Measurements from ENCODE around the gene HDAC4.

HDAC4 gene

DNA sequence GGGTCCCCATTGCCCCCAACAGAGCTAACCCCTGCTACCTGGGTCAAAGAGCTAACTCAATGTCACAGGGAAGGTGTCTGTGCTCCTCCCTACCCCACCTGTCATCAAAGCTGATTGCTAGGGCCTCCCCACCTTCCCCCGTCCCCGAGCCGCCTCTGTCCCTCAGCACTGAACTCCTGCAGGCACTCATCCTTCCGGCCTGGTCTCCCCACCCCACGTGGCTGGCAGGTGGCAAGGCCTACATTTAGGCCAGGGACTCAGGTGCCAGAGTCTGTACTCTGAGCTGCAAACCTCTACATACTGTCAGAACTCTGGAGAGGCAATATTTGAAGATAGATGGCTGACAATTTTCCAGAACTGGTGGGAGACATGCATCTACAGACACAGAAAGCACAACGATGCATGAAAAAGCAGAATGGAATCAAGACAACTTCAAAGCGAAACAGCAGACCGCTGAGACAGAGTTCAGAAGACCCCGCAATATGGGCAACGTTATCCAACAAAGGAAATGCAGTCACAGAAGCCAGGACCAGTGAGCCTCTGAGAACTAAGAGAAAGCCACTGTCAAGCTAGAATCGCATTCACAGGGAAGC lies 195.8 kb downstream of the HDAC4 start:
- TF ChIP-seq, protein P1, sequence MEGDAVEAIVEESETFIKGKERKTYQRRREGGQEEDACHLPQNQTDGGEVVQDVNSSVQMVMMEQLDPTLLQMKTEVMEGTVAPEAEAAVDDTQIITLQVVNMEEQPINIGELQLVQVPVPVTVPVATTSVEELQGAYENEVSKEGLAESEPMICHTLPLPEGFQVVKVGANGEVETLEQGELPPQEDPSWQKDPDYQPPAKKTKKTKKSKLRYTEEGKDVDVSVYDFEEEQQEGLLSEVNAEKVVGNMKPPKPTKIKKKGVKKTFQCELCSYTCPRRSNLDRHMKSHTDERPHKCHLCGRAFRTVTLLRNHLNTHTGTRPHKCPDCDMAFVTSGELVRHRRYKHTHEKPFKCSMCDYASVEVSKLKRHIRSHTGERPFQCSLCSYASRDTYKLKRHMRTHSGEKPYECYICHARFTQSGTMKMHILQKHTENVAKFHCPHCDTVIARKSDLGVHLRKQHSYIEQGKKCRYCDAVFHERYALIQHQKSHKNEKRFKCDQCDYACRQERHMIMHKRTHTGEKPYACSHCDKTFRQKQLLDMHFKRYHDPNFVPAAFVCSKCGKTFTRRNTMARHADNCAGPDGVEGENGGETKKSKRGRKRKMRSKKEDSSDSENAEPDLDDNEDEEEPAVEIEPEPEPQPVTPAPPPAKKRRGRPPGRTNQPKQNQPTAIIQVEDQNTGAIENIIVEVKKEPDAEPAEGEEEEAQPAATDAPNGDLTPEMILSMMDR (conservative IDR thresholded peaks at IDR 0.05; ENCODE audit: low read depth, low read length): no peak
- no peak overlapping the region for H3K4me3 ChIP-seq (ENCODE audit: low read depth, low read length)
- no peak for DNase-seq (ENCODE audit: low read depth)

- TF ChIP-seq, protein P1 (conservative IDR thresholded peaks at IDR 0.05; ENCODE audit: low read depth, low read length): no peak
- no peak overlapping the region for H3K4me3 ChIP-seq (ENCODE audit: low read depth, low read length)
- no peak for DNase-seq (ENCODE audit: low read depth)
These were observed 196.5 kb downstream of the HDAC4 start for GRCh38 chr2:239204136-239204875.

DNA sequence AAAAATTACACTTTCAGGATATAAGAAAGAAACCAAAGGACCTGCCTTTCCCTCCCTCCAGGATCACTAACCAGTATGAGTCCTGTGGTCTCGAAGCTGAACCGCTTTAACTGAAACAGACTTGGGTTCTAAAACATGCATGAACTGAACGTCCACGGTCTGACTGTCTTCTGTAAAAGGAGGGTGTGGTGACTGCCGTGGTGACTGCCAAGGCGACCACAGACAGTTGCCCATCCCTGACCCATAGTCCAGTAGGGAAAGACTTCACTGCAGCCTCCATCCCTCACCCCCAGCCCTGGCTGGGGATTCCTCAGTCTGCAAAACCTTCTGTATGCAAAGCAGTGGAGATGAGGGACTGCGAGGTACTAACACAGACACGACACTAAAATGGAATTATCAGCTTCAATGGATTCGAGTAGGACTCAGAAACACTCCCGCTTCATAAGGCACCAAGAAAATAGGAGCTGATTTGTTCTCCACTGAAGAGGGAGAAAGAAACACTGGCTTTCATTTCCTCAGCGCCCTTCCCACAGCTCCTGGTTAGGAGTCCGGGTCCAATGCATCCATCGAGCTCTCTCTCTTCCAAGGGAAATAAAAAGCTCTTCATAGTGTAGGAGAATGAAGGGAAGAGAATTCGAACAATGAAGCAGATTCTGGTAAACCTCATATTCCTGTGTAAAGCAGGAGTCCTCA lies 197.2 kb downstream of the HDAC4 start:
- H3K4me3 ChIP-seq (ENCODE audit: low read depth, low read length): no peak overlapping the region
- DNase-seq (ENCODE audit: low read depth): no peak
- TF ChIP-seq, protein P1 (conservative IDR thresholded peaks at IDR 0.05; ENCODE audit: low read depth, low read length): no peak

DNA sequence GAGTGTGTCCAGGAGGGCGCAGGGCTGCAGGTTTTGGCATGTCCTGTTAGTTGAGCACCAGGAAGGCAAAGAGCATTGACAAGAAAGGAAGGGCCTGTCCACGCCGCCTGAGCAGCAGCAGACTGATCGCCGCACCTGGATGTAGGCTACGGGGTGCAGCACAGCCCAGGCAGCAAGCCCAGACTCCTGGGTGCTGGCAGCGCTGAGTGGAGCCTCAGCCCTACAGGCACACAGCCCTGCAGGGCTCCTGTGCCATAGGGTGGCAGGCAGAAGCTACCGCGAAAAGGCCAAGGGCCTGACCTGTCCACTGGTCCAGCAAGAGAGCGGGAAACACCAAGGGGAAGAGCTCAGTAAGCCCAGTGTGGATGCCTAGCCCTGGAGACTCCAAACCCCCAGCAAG lies 198.0 kb downstream of the HDAC4 start:
- H3K4me3 ChIP-seq (ENCODE audit: low read depth, low read length): no peak overlapping the region
- TF ChIP-seq, protein P1 (conservative IDR thresholded peaks at IDR 0.05; ENCODE audit: low read depth, low read length): no peak
- no peak for DNase-seq (ENCODE audit: low read depth)

DNA sequence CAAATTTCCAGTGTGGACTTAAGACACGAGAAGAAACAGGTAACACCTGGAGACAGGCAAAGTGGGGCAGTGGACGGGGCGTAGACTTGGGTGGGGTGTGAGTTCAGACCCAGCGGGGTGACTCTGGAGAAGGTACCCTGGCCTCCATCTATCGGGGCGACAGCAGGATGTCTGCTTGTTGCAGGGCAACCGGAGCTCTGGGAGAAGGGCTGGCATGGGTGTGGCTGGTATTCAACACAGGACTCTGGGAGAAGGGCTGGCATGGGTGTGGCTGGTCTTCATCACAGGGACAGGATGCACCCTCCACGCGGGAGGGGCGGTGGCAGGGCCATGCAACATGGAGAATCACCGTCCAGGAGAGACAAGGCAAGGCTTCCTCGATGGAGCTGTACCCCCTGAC lies 198.5 kb downstream of the HDAC4 start:
- TF ChIP-seq, protein P1 (conservative IDR thresholded peaks at IDR 0.05; ENCODE audit: low read depth, low read length): no peak
- no peak overlapping the region for H3K4me3 ChIP-seq (ENCODE audit: low read depth, low read length)
- DNase-seq (ENCODE audit: low read depth): no peak

DNA sequence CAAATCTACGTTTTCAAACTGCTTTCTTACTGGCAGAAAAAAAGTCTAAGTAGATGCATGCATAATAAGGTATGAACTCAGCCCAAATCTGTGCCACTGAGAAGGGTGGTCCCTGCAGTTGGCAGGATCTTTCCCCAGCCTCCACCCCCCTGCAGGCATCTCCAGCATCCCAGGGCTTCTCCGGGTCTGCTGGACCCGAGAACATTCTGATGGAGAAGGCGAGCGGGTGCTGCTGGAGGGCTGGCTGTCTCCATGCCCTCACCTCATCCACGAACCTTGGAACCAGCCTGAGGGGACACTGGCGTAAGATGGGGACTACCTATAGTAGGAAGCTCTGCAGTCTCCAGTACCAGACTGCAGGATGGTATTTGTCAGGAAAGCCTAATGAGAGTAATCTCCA lies 198.9 kb downstream of the HDAC4 start:
- no peak for DNase-seq (ENCODE audit: low read depth)

More for the DNA sequence above, 198.9 kb downstream of the HDAC4 start:
- TF ChIP-seq, protein P1 (conservative IDR thresholded peaks at IDR 0.05; ENCODE audit: low read depth, low read length): no peak
- no peak overlapping the region for H3K4me3 ChIP-seq (ENCODE audit: low read depth, low read length)

Data from choroid plexus epithelial cell (primary cell).